DMS153 (cell line): ENCODE results near the gene USP13.
"Not testable (repeated sequence)": the region's sequence is repeated elsewhere in the genome, so short reads cannot be mapped to it uniquely, and the experiment has no call there.

Experiments used
- DNase-seq: peaks from one replicate; lab custom pipeline; 2025; lab: John Stamatoyannopoulos, UW

Gene USP13

DNA sequence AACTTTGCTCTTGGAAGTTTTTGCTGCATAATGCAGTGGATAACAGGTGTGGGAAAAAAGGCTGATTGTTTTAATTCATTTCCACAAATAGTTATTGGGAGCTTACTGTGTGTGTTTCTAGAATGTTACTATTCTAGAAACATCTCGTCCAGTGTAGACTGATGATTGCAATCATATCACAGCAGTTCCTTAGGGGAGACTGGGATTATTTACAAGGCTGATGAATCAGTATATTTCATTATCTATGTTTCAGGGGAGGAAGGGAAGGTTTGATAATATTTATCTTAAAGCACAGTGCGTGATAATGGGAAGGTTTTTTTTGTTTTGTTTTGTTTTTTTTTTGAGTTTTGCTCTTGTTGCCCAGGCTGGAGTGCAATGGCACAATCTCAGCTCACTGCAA, 2.4 kb downstream of the USP13 start:
- DNase-seq, result no peak

DNA sequence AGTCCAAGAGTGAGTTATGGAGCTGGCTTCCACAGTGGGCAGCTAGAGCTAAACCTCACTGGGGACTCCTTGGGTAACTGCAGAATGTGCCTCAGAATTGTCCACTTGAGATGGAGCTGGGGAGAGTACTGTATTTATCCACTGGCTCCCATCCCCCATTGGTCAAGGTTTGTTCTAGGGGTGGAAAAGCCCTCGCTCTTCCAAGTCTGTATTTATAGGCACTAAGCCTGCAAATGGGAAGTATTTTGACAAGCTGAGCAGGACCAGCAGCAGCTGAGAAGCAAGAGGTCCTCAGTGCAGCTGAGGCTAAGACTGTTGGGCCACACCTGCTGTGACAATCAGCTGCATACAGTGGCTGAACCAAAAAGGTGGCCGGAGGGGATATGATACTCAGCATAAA, 5.8 kb downstream of the USP13 start:
- DNase-seq, result no peak

DNA sequence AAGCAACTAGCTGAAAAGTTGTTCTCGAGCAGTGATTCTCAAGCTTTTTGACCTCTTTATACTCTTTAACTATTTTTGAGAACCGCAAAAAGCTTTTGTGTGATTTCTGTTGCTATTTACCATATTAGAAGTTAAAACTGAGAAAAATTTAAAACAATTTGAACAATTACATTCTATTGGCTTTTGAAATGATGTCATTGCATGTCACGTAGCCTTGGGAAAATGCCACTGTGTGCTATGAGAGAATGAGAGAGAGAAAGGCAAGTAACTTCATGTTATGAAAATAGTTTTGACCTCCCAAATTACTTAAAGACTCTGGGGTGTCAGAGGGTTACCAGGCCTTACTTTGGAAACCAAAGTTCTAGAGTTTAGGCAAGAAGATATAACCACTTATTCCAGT, 8.0 kb downstream of the USP13 start:
- no peak for DNase-seq

DNA sequence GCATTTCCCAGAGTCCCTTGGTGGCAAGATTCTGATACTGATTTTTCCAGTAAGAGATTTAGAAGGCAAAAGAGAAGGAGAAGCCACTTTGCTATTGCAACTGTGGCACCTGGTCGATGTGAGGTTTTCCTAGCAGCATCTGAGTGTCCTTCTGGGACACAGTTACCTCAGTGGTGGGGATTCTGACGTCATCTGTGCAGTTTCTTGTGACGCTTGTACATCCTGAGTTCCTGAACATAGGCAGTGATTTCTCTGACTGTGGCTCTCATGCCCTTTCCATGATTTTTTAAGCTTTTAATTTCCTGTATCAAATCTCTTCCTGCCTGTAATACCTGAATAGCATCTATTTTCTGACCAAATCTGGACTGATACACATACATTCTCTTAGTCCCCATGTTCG, 8.9 kb downstream of the USP13 start:
- DNase-seq, result no peak

DNA sequence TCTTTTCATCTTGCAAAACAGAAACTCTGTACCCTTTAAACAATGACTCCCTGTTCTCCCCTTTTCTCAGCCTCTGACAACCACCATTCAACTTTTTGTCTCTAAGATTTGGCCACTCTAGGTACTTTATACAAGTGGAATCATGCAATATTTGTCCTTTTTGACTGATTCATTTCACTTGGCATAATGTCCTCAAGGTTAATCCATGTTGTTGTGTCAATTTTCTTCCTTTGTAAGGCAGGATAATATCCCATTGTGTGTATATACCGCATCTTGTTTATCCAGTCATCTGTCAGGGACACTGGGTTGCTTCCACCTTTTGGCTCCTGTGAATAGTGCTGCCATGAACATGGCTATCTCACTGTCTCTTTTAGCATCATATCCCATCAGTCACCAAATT, 10.3 kb downstream of the USP13 start:
- DNase-seq, result no peak

DNA sequence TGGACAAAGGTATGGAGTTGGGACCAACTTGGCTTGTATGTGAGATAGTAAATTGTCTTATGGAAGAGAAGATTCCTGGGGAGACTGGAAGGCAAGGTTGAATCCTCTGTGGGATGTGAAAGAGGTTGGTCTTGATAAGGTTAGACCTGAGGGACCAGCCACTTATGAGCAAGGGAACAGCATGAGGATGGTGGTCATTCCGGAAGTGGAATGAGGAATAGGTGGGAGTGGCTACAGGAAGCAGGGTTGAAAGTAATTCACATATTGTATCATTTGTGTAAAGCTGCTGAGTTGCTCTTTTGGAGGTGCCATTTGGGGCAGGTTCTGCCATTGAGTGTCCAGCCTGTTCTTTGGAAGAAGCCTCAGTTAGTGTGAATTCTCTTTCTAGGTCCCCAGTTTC, 13.2 kb downstream of the USP13 start:
- DNase-seq, result no peak

DNA sequence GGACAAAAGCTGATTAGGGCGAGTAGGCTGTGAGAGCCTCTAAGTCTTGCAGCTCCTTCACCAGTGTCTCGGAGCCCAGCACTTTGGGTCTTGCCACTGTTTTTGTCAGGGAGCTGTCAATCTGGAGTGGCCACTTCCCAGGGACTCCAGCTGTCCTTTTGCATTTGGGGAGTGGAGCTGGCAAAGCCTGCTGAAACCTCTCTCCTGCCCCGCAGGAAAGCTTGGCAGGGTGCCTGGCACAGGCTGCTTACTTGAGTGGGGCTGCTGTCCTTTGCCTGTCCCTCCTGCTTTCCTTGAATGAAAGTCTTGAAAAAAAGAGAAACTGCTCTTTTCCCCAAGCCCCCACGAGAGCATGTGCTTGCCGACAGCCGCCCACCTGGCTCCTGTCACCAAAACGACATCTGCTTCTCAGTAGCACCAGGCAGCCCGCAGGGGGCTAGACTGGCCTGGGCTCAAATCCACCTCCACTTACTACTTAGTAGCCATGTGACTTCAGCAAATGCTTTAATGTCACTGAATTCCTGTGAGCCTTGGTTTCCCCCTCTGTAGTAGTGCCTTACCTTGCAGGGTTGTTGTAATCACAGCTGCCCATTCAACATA, 13.7 kb downstream of the USP13 start:
- no peak for DNase-seq

DNA sequence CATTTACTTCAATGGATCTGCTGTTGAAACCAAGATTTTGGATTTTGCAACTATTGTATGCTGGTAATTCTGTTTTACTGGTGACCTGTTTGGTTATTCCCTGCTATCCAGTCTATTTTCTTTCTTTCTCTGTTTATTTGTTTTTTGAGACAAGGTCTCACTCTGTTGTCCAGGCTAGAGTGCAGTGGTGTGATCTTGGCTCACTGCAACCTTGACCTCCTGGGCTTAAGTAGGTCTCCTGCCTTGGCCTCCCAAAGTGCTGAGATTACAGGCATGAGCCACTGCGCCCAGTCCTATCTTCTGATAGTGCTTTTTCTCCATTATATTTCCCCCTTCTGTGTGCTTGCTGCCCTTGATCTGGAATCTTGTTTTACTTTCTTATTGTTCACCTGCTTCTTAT, 15.6 kb downstream of the USP13 start:
- DNase-seq, result no peak

DNA sequence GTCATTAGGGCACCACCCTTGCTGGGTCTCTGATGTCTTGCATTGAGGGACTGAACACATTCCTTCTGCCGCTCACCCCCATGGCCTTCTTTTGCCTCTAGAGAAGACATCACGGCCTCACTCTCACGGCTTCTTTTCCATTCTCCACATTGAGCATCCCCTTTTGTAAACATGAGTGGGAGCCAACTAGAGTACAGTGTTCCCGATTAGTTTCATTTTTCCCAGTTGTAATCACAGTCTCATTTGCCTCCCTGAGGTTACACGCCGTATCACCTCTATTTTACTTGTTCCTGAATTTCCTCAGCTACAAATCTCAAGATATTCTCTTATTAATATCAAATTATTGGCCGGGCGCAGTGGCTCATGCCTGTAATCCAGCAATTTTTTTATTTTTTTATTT, 17.5 kb downstream of the USP13 start:
- DNase-seq, result no peak

DNA sequence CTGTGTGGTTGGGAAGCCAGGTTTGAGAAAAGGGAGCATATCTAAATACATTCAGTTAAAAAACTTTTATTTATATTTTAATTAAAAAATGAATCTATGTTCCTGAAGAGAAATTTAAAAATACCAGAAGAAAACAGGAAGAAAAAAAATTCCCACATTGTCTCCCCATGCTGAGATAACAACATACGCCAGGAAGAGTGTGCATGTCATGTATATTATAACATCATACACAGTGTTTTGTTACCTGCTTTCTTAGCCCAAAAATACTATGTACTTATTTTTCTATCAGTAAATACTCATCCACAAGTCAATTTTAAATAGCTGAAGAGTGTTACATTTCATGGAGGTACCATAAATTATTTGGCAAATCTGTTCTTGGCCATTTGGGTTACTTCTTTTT, 18.5 kb downstream of the USP13 start:
- no peak for DNase-seq

DNA sequence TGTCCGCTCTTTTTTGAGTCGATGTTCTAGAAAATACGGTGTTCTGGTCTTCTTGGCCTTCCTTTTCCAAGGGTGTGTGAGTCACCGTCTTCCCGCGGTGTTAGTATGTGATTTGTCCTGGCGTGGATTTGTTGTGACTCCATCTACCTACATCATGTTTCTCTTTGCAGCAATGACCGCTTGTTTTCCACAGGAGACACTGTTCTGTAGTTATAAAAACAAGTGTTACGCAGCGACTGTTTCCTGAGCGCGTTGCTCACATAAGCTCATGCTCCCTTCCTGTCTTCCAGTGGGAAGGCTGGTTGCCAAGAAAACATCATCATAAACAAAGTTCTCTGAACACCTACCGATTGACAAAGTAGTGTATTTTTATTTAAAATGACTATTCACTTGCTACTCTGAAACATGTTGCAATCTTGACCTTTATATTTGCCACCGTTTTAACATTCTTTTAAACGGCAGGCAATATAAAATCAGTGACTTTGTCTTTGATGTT, 19.0 kb downstream of the USP13 start:
- no peak for DNase-seq

DNA sequence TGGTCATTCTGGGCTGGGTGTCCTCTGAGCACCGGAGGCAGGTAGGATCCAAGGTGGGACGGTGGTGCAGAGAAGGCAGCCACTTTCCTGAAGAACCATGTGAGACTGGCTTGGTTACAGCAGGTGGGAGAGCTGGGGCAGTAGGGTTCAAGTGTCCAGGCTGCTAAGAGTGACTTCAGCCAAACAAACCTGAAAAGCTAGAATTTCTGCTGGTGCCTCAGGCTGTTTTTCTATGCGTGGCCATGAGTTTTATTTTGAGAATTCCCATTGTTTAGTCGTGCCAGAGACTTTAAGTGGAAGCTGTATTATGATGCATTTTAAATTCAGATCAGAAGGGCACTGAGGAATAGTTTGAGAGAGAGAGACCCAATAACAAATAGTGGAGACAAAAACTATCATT, 20.1 kb downstream of the USP13 start:
- DNase-seq, result no peak

DNA sequence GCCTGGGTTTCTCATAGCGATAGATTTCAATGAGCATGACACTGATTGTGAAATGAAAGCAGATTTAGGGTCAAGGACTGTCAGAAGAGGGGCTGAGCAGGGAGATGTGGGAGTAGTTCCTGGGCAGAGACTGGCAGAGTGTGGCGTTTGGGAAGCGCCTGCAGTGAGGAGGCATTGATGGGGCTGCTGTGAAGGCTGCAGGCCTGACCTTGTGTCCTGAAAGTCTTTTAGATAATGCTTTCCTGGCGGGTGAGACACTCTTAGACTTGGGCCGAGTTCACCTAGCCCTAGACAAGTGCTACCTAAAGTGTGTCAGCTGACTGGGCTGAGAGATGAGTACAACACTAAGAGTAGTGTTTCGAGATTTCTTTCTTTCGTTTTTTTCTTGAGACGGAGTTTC, 20.7 kb downstream of the USP13 start:
- DNase-seq, result no peak

DNA sequence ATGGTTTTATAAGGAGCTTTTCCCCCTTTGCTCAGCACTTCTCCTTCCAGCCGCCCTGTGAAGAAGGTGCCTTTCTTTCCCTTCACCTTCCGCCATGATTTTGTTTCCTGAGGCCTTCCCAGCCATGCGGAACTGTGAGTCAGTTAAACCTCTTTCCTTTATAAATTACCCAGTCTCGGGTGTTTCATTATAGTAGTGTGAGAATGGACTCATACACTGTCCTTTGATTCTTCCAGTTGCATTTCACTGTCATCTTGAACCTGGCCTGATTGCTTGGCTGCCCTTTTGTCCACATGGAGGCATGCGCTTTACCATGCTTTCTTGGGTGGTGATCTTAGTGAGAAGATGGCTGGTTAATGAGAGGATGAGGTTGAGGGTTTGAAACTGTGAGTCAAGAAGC, 23.2 kb downstream of the USP13 start:
- DNase-seq, result no peak

DNA sequence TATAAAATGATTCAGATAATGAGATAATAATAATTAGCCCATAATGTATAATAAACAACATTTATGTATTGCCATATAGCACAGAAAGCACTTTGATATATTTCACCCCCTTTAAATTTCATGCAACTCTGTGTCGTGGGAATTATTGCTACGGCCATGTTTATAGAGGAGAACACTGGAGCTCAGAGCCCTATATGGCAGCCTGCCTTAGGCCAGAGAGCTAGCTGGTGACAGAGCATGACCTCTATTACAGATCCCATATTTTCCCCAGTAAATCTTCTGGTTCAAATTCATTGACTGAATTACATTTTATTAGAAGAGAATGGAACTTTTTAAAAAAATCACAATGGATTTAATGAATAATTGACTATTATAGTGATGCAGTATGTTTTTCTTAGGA, 25.0 kb downstream of the USP13 start:
- no peak for DNase-seq

DNA sequence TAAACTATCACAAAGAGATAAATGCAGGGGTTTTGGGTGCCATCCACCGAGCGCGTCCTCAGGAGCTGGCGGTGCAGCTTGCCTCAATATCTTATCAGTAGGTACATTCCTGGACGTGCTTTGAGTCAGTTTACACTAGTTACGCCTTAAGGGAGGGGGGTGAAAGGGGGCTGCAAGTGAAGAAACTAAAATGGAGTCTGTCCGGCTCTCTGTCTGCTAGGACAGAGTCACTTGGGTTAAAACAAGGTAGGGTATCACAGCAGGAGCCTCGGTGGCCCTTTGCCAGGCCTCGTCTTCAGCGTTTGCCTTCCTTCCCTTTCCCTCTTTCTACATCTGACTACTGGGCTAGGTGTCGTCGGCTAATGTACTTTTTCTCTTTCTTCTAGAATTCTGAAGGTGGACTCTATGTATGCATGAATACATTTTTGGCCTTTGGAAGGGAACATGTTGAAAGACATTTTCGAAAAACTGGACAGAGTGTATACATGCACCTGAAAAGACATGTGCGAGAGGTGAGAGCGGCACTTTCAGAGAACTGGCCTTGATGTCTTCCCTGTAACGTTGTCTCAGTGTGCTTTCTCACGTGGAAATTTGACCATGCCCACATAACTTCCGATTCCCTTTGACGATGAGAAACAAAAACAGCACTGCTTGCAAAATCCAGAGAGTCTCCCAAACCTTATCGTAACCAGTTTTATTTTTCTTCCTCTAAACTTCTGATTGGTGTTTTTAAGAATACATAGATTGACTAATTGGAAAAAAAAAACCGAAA, 28.8 kb downstream of the USP13 start:
- no peak for DNase-seq

DNA sequence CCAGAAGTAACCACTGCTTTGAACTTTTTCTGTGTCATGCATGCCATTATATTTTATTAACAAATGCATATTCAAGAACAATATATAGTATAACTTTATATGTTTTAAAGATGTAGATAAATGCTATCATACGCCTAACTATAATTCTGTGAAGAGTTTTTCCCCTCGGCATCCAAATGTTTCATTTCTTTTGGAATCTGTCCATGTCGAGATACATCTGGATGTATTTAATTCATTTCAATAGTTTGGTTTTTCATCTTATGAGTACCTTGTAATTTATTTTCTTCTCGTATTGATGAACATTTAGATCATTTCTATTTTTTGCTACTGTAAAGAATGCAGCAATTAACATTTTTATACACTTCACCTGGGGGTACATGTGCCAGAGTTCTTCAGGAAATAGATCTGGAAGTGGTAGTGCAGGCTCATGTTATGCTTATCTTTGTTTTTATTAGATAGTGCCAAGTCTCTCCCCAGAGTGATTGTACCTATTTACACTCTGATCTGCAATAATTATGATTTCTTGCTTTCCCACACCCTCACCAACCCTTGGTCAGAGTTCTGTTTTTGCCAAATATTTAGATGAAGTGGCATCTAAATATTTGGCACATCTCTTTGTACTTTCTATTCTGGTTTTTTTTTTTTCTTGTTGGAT, 29.7 kb downstream of the USP13 start:
- no peak for DNase-seq

DNA sequence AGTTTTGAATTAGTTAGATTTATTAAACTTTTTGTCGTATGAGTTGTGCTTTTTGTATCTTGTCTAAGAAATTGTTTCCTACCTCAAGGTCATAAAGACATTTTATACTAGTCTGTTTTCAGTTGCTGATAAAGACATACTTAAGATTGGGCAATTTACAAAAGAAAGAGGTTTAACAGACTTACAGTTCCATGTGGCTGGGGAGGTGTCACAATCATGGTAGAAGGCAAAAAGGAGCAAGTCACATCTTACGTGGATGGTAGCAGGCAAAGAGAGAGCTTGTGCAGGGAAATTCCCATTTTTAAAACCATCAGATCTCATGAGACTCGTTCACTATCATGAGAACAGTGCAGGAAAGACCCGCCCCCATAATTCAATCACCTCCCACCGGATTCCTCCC, 30.4 kb downstream of the USP13 start:
- not testable (repeated sequence) for DNase-seq

DNA sequence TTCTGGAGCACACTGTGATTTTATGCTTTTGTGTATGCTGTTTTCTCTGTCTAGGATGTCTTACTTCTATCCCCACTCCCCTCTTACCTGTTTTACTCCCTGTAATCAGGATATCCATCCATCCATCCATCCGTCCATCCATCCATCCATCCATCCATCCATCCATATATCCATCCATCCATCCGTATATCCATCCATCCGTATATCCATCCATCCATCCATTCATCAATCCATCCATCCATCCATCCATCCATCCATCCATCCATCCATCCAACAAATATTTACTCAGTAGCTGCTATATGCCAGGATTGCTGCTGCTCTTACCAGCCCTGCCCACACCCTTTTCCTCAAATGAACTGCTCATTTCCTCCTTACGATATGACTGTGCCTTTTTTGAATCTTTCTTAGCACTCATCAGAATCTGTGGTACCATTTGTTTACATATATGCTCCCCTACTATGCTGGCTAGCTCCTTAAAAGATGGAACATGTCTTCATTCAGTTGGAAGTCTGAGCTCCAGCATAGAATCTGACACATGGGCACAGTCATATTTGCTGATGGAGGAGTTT, 35.2 kb downstream of the USP13 start:
- DNase-seq, result no peak

DNA sequence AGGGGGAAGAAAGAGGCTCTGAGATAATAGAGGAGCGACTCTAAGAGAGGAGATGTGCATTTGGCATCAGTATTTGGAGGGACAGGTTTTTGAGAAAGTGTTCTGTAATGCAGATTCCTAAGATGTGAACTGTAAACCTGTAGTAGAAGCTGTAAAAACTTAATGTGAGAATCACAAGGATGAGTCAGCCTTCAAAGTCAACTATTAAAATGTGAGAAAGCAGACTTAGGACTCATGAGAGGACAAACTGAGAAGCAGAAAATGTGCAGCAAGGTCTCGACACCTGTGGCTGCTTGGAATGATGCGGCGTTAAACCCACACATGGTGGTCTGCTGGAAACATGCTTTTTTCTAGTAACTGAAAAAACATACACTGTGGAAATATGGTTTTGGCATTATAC, 36.0 kb downstream of the USP13 start:
- no peak for DNase-seq

DNA sequence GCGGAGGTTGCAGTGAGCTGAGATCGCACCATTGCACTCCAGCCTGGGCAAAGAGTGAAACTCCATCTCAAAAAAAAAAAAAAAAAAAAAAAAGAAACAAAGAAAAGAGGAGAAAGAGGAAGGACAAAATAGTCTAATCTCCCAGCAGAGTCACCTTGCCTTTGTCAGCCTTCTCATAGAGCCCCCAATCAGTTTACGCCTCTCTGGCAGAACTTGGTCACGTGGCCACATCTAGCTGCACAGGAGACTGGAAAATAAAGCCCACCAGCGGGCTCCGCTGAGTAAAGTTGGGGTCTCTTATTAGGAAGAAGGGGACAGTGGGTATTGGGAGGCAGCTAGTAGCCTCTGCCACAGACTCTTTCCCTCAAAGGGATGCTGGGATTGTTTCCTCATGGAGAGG, 41.9 kb downstream of the USP13 start:
- DNase-seq, result no peak

DNA sequence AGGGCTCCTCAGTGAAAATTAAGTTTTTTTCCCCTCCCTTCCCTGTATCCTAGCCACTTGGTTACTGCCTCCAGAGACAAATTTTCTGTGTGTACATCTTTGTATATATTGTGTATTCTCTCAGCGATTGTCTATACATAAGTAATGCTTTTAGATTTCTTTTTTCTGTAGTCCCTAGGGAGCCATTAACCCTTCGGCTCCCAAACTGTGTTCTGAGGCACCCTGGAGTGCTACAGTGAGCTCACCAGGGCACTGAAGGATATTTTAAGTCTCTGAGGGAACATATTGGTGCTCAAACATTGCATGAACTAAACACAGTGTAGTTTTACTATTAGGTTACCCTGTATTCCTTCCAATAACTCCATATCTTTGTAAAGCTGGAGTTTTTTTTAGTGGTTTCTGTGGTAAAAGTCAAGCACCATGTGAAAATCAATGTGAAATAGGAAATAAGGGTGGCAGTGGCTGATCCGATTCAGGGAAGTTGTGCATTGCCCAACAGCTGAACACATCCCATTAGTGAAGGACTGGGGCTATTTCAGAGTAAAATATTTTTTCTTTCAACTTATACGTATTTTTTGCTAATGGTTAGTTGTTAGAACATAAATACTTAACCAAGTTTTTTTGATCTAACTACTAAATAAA, 43.0 kb downstream of the USP13 start:
- DNase-seq, result no peak
